Measurements from ENCODE around the gene GRAPL. TPM values are rescaled to one million over a fixed set of nuclear protein-coding genes. Genes with fewer than 3 reads are reported as not detected.
"Not testable (repeated sequence)": the region's sequence is repeated elsewhere in the genome, so short reads cannot be mapped to it uniquely, and the experiment has no call there.

GRAPL gene
- polyA plus RNA-seq, 3 donors = 0.56 to 3.5 TPM; not detected in 1

- H3K4me1 ChIP-seq (ENCODE audit: control insufficient read depth in 1 of 2, insufficient read depth in 2 of 2, low read length in 2 of 2); intact Hi-C loops (cut with micrococcal nuclease); H4K20me1 ChIP-seq (ENCODE audit: insufficient read depth, low read length); H3K27ac ChIP-seq (ENCODE audit: low read depth in 1 of 2, low read length in 2 of 2); H3K36me3 ChIP-seq (replicated peaks in 1 of 2; ENCODE audit: control insufficient read depth in 1 of 2, insufficient read depth in 2 of 2, low read length in 2 of 2); H2AFZ ChIP-seq (ENCODE audit: insufficient read depth, low read depth, low read length, poor library complexity, severe bottlenecking); H3K79me2 ChIP-seq (ENCODE audit: insufficient read depth, low read length); H3K4me3 ChIP-seq (replicated peaks in 1 of 3; ENCODE audit: low read depth in 2 of 3, low read length in 3 of 3); H3K9me3 ChIP-seq (replicated peaks in 1 of 2; ENCODE audit: control insufficient read depth in 1 of 2, insufficient read depth in 1 of 2, low read length in 2 of 2); H3K4me1 Mint-ChIP-seq; DNase-seq; H3K9ac ChIP-seq (ENCODE audit: insufficient read depth, low read length, poor library complexity, severe bottlenecking); H3K27me3 ChIP-seq (ENCODE audit: control insufficient read depth in 2 of 2, insufficient read depth in 2 of 2, low read length in 2 of 2); H3K36me3 Mint-ChIP-seq; H3K4me3 Mint-ChIP-seq; H3K4me2 ChIP-seq (replicated peaks; ENCODE audit: extremely low read depth, low read length, poor library complexity, severe bottlenecking); H3K9me3 Mint-ChIP-seq; H3K27me3 Mint-ChIP-seq (ENCODE audit: low read depth in 3 of 3); H3K27ac Mint-ChIP-seq: not testable (repeated sequence)
- WGBS (ENCODE audit: insufficient coverage) = no CpG with 5 or more reads among the region's 3 CpGs
Measured at GRCh38 chr17:19203429-19203828, 76.0 kb downstream of the GRAPL start.

Other genes starting within 250 kb of the GRAPL start
- gene SLC5A10, start 175.4 kb upstream of the GRAPL start, polyA plus RNA-seq = under 1 TPM; 0.10 to 0.17 (median 0.12) TPM
- gene FAM83G, start 122.8 kb upstream of the GRAPL start, polyA plus RNA-seq = under 1 TPM; 0.04 to 0.17 (median 0.08) TPM
- gene GRAP, start 80.6 kb upstream of the GRAPL start, polyA plus RNA-seq = 1 to 10 TPM; 3.9 to 5.9 (median 4.5) TPM
- gene EPN2, start 109.8 kb downstream of the GRAPL start, polyA plus RNA-seq = under 1 TPM in 1 of 3 donors, not detected in 2; 0.93 TPM
- gene B9D1, start 235.1 kb downstream of the GRAPL start, polyA plus RNA-seq = 1 to 10 TPM in 1 of 3 donors, not detected in 2; 1.0 TPM

Data from CD14-positive monocyte (primary cell).